Muscle of leg (tissue), 11 donors: ENCODE measurements around the gene CD164L2. TPM values are rescaled to one million over a fixed set of nuclear protein-coding genes. Genes with fewer than 3 reads are reported as not detected.
A peak's percentile ranks its signal among the peaks of the same experiment; 100 is the strongest.

Experiments used
- DNase-seq: peaks from one replicate; pipeline ENCODE4 v3.0.0; 2013
- H3K27ac ChIP-seq: one replicate; pipeline ENCODE4 v1.5.1; 2013; ENCODE audit warnings: mild to moderate bottlenecking, low read length, control low read depth
- H3K27me3 ChIP-seq: one replicate; pipeline ENCODE4 v1.6.1; 2013; ENCODE audit warnings: low read length; ENCODE audit not compliant: control insufficient read depth, insufficient read depth
- H3K36me3 ChIP-seq: one replicate; pipeline ENCODE4 v1.6.1; 2013; ENCODE audit warnings: low read length; ENCODE audit not compliant: control insufficient read depth, insufficient read depth
- H3K4me1 ChIP-seq: one replicate; pipeline ENCODE4 v1.6.1; 2013; ENCODE audit warnings: low read length; ENCODE audit not compliant: control insufficient read depth, insufficient read depth
- H3K4me3 ChIP-seq: one replicate; pipeline ENCODE4 v1.5.1; 2013; ENCODE audit warnings: low read length, control low read depth
- H3K9me3 ChIP-seq: replicated peaks from 2 replicates; pipeline ENCODE4 v1.6.1; 2013; ENCODE audit warnings: low read depth, low read length; ENCODE audit not compliant: control insufficient read depth
- WGBS: methylation state at CpG from one replicate; pipeline ENCODE4 v1.1.5; 2013; ENCODE audit warnings: missing lambda C conversion rate; ENCODE audit not compliant: insufficient coverage; 5-methylcytosine and 5-hydroxymethylcytosine counted together
- polyA plus RNA-seq, 8 donors: library from polyadenylated mRNA; unstranded; fragments of 120-200 nt; gene quantifications; one replicate each; pipeline versions ENCODE4 v1.2.1 to v1.2.3, GENCODE V29; 2013; ENCODE audit warnings: inconsistent platforms in 1 of 8, low replicate concordance in 1 of 8; ENCODE audit not compliant: insufficient read length in 8 of 8, insufficient read depth in 1 of 8
- total RNA-seq: library from RNA; stranded (reverse); fragments of 120-200 nt; gene quantifications from one replicate; pipeline ENCODE4 v1.2.4, GENCODE V29; 2013

CD164L2 gene
- total and polyA plus RNA-seq, 9 donors: 0.48 TPM; not detected in 8

DNA sequence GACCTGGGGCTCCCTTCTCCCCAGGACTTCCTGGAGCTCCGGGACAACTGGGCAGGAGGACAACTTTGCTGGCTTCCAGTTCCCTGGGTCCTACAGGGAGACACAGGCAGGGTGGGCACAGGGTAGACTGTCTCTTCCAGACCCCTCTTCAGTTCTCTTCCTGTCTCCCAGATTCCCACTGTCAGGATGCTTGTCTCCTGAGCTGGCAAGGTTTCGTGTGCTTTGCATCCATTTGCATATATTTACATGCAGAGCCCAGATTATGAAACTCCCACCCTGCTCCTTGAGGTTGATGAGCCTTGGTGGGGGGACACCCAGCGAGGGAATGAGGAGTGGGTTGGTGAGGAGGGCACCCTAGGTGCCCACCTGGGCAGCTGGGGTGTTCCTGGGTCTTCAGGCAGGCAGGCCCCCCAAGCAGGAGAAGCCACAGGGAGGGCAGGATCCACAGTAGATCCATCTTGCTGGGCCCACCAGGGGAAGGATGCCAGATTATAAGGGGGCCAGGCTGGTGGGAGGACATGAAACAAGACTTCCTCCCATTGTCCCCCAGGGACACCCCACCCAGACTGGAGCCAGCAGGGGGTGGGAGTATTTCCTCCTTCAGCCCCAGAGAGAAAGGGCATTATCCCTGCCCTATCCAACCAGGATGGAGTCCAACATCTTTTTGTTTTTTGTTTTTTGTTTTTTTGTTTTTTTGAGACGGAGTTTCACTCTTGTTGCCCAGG lies 8.6 kb downstream of the CD164L2 start, which contains the start of gene FCN3:
Gene FCN3 (minus strand): TSS at position 463 of the 725 bp plus-strand sequence. CDS start 6 bp downstream, at position 457.
- DNase-seq: no peak
- H3K4me3 ChIP-seq: no peak within 1 kb of the TSS
- H3K4me1 ChIP-seq: peaks cover 4% of the 10 kb centered on the region
- 79% methylated on average over 3 of the region's 4 CpGs for WGBS
- H3K27me3 ChIP-seq: peaks cover 2% of the 10 kb centered on the region
- no peaks in the 10 kb centered on the region for H3K9me3 ChIP-seq
- H3K36me3 ChIP-seq: no peaks in the 10 kb centered on the region
- no peak within 1 kb of the TSS for H3K27ac ChIP-seq

DNA sequence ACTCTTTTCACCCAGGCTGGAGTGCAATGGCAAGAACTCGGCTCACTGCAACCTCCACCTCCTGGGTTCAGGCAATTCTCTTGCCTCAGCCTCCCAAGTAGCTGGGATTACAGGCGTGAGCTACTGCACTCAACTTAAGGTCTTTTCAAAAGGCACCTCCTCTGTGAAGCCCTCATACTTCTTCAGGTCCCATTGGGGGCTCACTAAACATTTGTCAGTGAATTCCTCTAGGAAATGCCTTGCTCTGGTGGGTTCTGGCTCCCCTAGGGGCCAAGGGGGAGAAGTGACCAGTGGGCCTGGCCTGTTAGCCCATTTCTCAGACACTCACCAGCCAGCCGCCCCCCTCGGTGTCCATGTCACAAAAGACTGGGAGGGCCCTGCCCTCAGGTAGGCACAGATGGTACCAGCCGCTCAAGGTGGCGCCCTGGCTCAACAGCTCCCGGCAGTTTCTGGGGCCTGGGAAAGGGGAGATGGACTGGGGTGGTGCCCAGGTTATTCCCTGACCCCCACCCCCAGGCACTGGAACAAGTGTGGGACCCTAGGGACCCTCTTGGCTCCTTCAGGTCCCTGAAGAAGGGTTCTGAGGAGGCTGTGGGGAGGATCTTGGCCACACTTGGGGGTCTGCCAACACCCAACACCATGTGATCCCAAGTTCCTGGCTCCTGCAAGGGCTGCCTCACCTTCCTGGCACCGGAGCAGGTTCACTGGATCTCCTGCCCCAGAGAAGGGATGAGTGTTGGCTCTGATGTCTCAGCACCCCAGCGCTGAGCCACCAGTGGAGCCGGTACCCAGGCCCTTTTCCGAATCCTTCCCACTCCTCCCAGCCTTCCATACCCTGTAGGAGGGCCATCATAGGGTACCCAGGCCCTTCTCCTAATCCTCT lies 10.1 kb downstream of the CD164L2 start:
- 88% methylated on average over 6 of the region's 11 CpGs for WGBS
- Histone ChIP-seq H3K27me3 (peaks cover 2% of the 10 kb centered on the region), H3K9me3 (no peaks in the 10 kb centered on the region), H3K27ac (no peak overlapping the region), H3K4me1 (peaks cover 4% of the 10 kb centered on the region), H3K4me3 (no peak overlapping the region), H3K36me3 (no peaks in the 10 kb centered on the region)
- DNase-seq: no peak

DNA sequence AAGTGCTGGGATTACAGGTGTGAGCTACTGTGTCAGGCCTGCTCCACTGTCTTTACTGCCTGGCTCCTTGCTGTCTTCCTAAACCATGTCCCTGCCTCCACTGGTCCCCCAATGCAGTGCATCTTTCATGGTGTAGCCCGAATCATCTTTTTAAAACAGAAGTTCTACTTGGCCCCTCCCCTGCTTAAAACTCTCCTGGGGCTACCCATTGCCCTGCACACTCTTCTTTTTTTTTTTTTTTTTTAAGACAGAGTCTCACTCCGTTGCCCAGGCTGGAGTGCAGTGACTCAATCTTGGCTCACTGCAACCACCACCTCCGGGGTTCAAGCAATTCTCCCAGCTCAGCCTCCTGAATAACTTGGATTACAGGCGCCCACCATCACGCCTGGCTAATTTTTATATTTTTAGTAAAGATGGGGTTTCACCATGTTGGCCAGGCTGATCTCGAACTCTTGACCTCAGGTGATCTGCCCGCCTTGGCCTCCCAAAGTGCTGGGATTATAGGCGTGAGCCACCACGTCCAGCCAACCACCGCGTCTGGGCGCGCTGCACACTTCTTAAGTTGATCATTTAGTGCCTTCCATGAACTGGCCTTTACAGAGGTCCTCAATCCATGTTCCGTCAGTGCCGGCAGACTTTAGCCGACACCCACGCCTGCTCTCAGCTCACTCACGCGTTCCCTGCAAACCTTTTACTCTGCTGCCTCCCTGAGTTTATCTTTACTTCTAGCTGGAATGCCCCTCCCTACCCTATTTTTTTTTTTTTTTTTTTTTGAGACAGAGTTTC lies 10.9 kb downstream of the CD164L2 start:
- no peak overlapping the region for H3K27ac ChIP-seq
- no peaks in the 10 kb centered on the region for H3K9me3 ChIP-seq
- H3K36me3 ChIP-seq: no peaks in the 10 kb centered on the region
- no peak for DNase-seq
- 79% methylated on average over 11 of the region's 19 CpGs for whole genome bisulfite sequencing
- no peak overlapping the region for H3K4me3 ChIP-seq
- H3K27me3 ChIP-seq: peaks cover 2% of the 10 kb centered on the region
- peaks cover 7% of the 10 kb centered on the region for H3K4me1 ChIP-seq

DNA sequence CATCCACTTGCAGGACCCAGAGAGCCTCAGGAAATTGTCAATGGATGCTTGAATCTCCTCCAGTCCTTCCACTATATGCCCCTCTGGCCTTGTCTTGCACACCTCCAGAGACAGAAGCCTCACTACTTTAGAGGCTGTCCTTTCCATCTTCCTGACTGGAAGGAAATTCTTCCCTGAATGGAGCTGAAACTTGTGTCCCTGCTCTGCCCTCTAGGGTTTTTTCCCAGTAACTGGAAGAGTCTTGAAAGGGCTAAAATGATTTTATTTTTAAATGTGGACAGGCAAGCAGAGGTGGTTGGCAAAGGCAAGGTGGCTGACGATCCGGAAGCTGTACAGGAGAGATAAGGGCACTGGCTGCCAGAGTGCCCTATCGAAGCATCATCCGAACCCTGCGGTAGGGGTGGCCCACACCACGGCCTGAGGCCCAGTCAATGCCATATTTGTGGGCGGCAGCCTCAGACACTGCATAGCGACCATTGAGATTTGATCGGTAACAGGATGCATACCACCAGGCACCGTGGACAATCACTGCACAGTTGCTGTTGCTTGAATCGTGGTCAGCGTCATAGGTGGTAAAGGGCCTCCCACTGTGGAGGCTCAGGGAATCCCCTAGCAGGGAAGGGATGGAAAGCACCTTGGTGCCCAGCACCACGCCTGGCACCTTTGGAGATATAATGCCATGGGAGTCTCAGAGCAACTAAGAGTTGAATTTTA lies 14.1 kb downstream of the CD164L2 start:
- Histone ChIP-seq H3K9me3 (no peaks in the 10 kb centered on the region), H3K27ac (no peak overlapping the region), H3K27me3 (peaks cover 2% of the 10 kb centered on the region), H3K4me1 (peaks cover 25% of the 10 kb centered on the region), H3K36me3 (peaks cover 5% of the 10 kb centered on the region), H3K4me3 (no peak overlapping the region)
- DNase-seq: no peak
- 73% methylated on average over 13 of the region's 13 CpGs for whole genome bisulfite sequencing

DNA sequence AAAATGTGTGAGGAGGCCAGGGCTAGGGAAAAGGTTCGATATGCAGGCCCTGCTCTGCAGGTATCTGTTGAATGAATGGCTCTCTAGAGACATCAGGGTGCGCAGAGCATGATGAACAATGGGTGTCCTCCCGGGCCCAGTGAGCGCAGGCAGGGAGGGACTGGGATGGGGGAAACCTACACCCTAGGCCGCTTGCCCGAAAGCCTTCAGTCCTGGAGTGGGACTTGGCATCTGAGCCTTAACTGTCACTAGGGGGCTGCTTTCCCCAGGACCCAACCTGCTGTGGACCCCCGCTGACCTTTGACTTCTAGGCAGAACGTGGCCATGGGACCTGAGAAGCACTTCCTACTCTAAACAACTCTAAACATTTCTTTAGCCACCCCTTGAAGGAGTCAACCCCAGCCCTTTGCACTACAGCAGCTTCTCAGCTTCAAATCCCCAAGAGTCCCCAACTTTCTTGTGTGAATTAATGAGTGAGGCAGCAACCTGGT lies 15.9 kb downstream of the CD164L2 start:
- Histone ChIP-seq H3K27ac (peak overlapping the region; percentile 87), H3K9me3 (no peaks in the 10 kb centered on the region), H3K27me3 (no peaks in the 10 kb centered on the region), H3K36me3 (peaks cover 21% of the 10 kb centered on the region), H3K4me1 (peaks cover 25% of the 10 kb centered on the region), H3K4me3 (peak overlapping the region; percentile 42)
- 33% methylated on average over 6 of the region's 8 CpGs for WGBS
- DNase-seq: no peak

DNA sequence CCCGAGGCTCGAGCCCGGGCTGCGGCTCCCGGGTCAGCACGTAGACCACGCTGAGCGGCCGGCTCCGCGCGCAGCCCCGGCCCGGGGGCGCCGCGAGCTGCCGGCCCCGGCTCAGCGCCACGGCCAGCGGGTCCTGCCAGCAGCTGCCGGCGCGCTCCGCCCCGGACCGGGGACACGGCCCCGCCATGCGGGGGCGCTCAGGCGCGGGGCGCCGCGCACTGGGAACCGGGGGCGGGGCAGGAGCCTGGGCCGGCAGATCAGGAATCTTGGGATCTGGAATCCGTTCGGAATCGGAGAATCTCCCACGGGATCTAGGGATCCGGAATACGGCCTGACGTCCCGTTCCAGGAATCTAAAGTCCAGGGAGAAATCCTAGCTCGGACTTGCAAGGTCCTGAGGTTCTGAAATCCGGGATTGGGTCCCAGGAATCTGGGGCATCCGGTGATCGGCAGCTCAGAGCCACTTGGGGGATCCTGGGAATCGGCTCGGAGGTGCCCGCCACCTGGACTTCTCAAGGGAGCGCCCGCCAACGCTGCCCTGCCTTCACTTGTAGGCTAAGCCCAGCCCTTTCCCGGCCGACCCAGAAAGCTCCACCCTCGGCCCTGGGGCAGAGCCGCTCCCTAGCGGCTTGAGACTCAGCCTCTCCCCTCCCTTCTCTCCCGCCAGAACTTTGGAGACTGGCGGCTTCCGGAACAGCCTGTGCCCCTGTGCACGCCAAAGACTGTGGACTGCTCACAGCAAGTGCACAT lies 16.5 kb downstream of the CD164L2 start, which contains the start of gene MAP3K6:
Gene MAP3K6 (minus strand): TSS at position 551 of the 749 bp plus-strand sequence. CDS start 364 bp downstream, at position 187.
- H3K4me1 ChIP-seq: peaks cover 25% of the 10 kb centered on the region
- H3K36me3 ChIP-seq: peaks cover 24% of the 10 kb centered on the region
- H3K4me3 ChIP-seq: peak within 1 kb of the TSS; percentile 67
- H3K27ac ChIP-seq: peak within 1 kb of the TSS; percentile 99
- no peaks in the 10 kb centered on the region for H3K27me3 ChIP-seq
- DNase-seq: peak; percentile 87
- no peaks in the 10 kb centered on the region for H3K9me3 ChIP-seq
- under 1% methylated on average over 66 of the region's 67 CpGs for WGBS

DNA sequence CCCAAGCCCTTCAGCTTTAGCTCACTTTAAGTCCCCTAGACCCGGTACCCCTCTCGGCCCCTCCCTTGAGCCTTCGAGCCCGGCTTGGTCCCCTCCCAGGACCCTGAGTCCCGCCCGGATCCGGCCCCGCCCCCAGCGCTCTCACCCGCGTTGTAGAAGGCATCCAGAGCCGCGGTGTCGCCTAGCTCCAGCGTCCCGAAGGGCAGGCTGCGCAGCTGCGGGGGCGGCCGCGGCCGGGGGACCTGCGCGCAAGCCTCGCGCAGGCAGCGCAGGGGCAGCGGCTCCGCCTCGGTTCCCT lies 17.1 kb downstream of the CD164L2 start:
- Histone ChIP-seq H3K36me3 (peaks cover 28% of the 10 kb centered on the region), H3K27me3 (no peaks in the 10 kb centered on the region), H3K27ac (peak overlapping the region; percentile 99), H3K9me3 (no peaks in the 10 kb centered on the region), H3K4me3 (peak overlapping the region; percentile 67), H3K4me1 (peaks cover 25% of the 10 kb centered on the region)
- WGBS: under 1% methylated on average over 29 of the region's 30 CpGs
- peak; percentile 88 for DNase-seq

DNA sequence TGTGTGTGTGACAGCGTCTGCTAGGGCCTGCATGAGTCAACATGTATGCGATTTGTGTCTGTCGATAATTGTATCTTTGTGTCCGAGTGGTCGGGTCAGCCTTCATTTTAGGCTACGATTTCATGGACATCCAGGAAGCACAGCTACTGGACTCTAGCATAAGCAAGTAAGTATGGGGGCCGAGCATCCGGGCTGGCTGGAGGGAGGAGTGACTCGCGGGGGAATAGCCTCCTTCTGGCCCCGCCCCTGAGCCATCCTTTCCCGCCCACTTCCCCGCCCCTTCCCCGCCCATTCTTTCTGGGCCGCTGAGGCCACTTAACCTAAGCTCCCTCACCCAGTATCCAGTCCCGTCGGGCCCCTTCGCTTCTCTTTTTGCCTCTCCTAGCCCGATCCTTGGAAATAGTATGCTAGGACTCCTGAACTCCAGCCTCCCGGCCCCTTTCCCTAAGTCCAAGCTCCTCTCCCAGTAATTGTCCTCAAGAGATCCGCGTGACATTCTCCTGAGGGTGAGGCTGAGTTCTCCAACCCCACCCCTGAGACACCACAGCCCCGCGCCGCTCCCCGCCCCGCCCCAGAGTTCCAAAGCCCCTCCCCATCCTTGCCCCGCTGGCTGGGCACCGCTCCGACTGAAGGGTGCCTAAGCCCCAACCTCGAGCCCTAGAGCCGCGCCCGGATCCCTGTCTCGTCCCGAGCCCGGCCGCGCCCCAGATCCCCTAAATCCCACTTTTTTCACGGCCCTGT lies 17.6 kb downstream of the CD164L2 start:
- H3K4me1 ChIP-seq: peaks cover 27% of the 10 kb centered on the region
- WGBS: 3% methylated on average over 32 of the region's 40 CpGs

More for the DNA sequence above, 17.6 kb downstream of the CD164L2 start:
- H3K27ac ChIP-seq: peak overlapping the region; percentile 99
- DNase-seq: peak; percentile 93
- H3K36me3 ChIP-seq: peaks cover 28% of the 10 kb centered on the region
- peaks cover 3% of the 10 kb centered on the region for H3K27me3 ChIP-seq
- no peaks in the 10 kb centered on the region for H3K9me3 ChIP-seq
- peak overlapping the region; percentile 67 for H3K4me3 ChIP-seq
